GM18519 (cell line): ENCODE results near the gene NXPH4.

ENCODE experiments used
- ATAC-seq: cut with Tn5 transposase; IDR thresholded peaks from one replicate; pipeline ENCODE4 v1.9.1; 2021; ENCODE audit warnings: mild to moderate bottlenecking, moderate library complexity; ENCODE audit not compliant: unreplicated experiment, low FRiP score

The NXPH4 gene

GRCh38 chr12:57182918-57183575, 33.5 kb upstream of the NXPH4 start:
- no peak for ATAC-seq

- no peak for ATAC-seq
These were observed 32.5 kb upstream of the NXPH4 start for GRCh38 chr12:57183939-57184725.

GRCh38 chr12:57185403-57185802, 31.2 kb upstream of the NXPH4 start:
- ATAC-seq: no peak

GRCh38 chr12:57185906-57186508, 30.6 kb upstream of the NXPH4 start:
- no peak for ATAC-seq

GRCh38 chr12:57187222-57188089, 29.1 kb upstream of the NXPH4 start:
- ATAC-seq: no peak

GRCh38 chr12:57188090-57188425, 28.5 kb upstream of the NXPH4 start:
- no peak for ATAC-seq

GRCh38 chr12:57190037-57190436, 26.6 kb upstream of the NXPH4 start:
- ATAC-seq: no peak

- no peak for ATAC-seq
These were observed 25.8 kb upstream of the NXPH4 start for GRCh38 chr12:57190821-57191220.

GRCh38 chr12:57191410-57191809, 25.2 kb upstream of the NXPH4 start:
- ATAC-seq: no peak

GRCh38 chr12:57192920-57193319, 23.7 kb upstream of the NXPH4 start:
- no peak for ATAC-seq

- no peak for ATAC-seq
These were observed 22.8 kb upstream of the NXPH4 start for GRCh38 chr12:57193706-57194245.

- ATAC-seq: no peak
These were observed 22.3 kb upstream of the NXPH4 start for GRCh38 chr12:57194253-57194652.

GRCh38 chr12:57195186-57195585, 21.4 kb upstream of the NXPH4 start:
- ATAC-seq: no peak

- ATAC-seq: no peak
These were observed 20.8 kb upstream of the NXPH4 start for GRCh38 chr12:57195611-57196371.

- ATAC-seq: no peak
These were observed 20.2 kb upstream of the NXPH4 start for GRCh38 chr12:57196439-57196838.

GRCh38 chr12:57196956-57197355, 19.6 kb upstream of the NXPH4 start:
- no peak for ATAC-seq

GRCh38 chr12:57198329-57198728, 18.3 kb upstream of the NXPH4 start:
- no peak for ATAC-seq

- no peak for ATAC-seq
These were observed 17.4 kb upstream of the NXPH4 start for GRCh38 chr12:57199191-57199590.

- no peak for ATAC-seq
These were observed 16.1 kb upstream of the NXPH4 start for GRCh38 chr12:57200497-57200896.

GRCh38 chr12:57201219-57201618, 15.4 kb upstream of the NXPH4 start:
- no peak for ATAC-seq
